Stimulated activated CD8-positive, alpha-beta memory T cell treated with anti-CD3 and anti-CD28 coated beads, Interleukin-4, amount 100 ng/mL, for 1 hour (primary cell): ENCODE data around the gene SPINK5.

ENCODE experiments used
- DNase-seq, 2 donors: peaks; one replicate each; pipeline ENCODE4 v3.0.0-alpha.2; 2020; ENCODE audit warnings: low read depth in 2 of 2, low spot score in 1 of 2

The SPINK5 gene

GRCh38 chr5:148172377-148172776 is 108.6 kb downstream of the SPINK5 start:
- no peak for DNase-seq

GRCh38 chr5:148176480-148176879 is 112.7 kb downstream of the SPINK5 start:
- no peak for DNase-seq

GRCh38 chr5:148177207-148177606 is 113.4 kb downstream of the SPINK5 start:
- no peak for DNase-seq

- no peak for DNase-seq
Measured at GRCh38 chr5:148179234-148179824, 115.5 kb downstream of the SPINK5 start.

GRCh38 chr5:148186248-148187003 is 122.6 kb downstream of the SPINK5 start:
- DNase-seq: no peak
